SK-N-SH (cell line): ENCODE data around the gene PTPRJ. TPM values are rescaled to one million over a fixed set of nuclear protein-coding genes. Genes with fewer than 3 reads are reported as not detected.
"Not testable (repeated sequence)": the region's sequence is repeated elsewhere in the genome, so short reads cannot be mapped to it uniquely, and the experiment has no call there.

ENCODE experiments used
- CTCF ChIA-PET: fragments of 300-600, 350-600 bp; formaldehyde crosslinking; extraction: SDS; loops from one replicate; lab custom pipeline; 2021; lab: Yijun Ruan, JAX
- POLR2A ChIA-PET: fragments of 350-600 bp; sonication (Branson Sonifier 250); formaldehyde crosslinking; extraction: SDS; loops from one replicate; lab custom pipeline; 2020; ENCODE audit warnings: antibody characterized with exemption, inconsistent platforms; lab: Yijun Ruan, JAX
- DNase-seq: peaks from one replicate; pipeline ENCODE4 v3.0.0; 2012
- H2AFZ ChIP-seq: fragments of 200-600 bp; sonication (generic); 2 replicates; pipeline ENCODE4 v1.8.1; 2016; ENCODE audit warnings: antibody characterized with exemption, mild to moderate bottlenecking, low read depth
- H3F3A ChIP-seq: fragments of 200-600 bp; sonication (generic); replicated peaks from 2 replicates; pipeline ENCODE3; 2016; ENCODE audit warnings: antibody characterized with exemption, mild to moderate bottlenecking; ENCODE audit not compliant: insufficient read depth
- H3K27ac ChIP-seq, 2 experiments: fragments of 200-500 bp in 1 of 2; fragments of 200-600 bp in 1 of 2; sonication (Bioruptor generic) in 1 of 2; sonication (generic), shearing (Covaris generic) in 1 of 2; 2 replicates each; pipeline versions ENCODE4 v1.5.1 to v1.6.1; 2014 to 2016; ENCODE audit warnings: low read depth in 2 of 2, inconsistent platforms in 1 of 2, low read length in 1 of 2, mild to moderate bottlenecking in 1 of 2, mixed read lengths in 1 of 2
- H3K27me3 ChIP-seq: fragments of 200-600 bp; sonication (generic), shearing (Covaris generic); 2 replicates; pipeline ENCODE4 v1.6.1; 2016; ENCODE audit warnings: mixed run types; ENCODE audit not compliant: insufficient read depth
- H3K36me3 ChIP-seq, 2 experiments: fragments of 200-500 bp in 1 of 2; fragments of 200-600 bp in 1 of 2; sonication (Bioruptor generic) in 1 of 2; sonication (generic) in 1 of 2; replicated peaks in 1 of 2; 2 replicates each; pipeline versions ENCODE3 to v1.5.1; 2014 to 2016; ENCODE audit warnings: low read length in 1 of 2, mild to moderate bottlenecking in 1 of 2; ENCODE audit not compliant: insufficient read depth in 2 of 2, control insufficient read depth in 1 of 2
- H3K4me1 ChIP-seq, 2 experiments: fragments of 200-500 bp in 1 of 2; fragments of 200-600 bp in 1 of 2; sonication (Bioruptor generic) in 1 of 2; sonication (generic), shearing (Covaris generic) in 1 of 2; 2 replicates each; pipeline versions ENCODE4 v1.5.1 to v1.6.1; 2014 to 2016; ENCODE audit warnings: low read depth in 1 of 2, low read length in 1 of 2, mixed run types in 1 of 2; ENCODE audit not compliant: insufficient read depth in 2 of 2, control insufficient read depth in 1 of 2
- H3K4me2 ChIP-seq: fragments of 200-600 bp; sonication (generic), shearing (Covaris generic); 2 replicates; pipeline ENCODE4 v1.6.1; 2017; ENCODE audit warnings: mixed run types
- H3K4me3 ChIP-seq, 2 experiments: fragments of 200-500 bp in 1 of 2; fragments of 200-600 bp in 1 of 2; sonication (Bioruptor generic) in 1 of 2; sonication (generic), shearing (Covaris generic) in 1 of 2; 2 replicates each; pipeline versions ENCODE4 v1.5.1 to v1.8.1; 2014 to 2016; ENCODE audit warnings: low read depth in 2 of 2, inconsistent platforms in 1 of 2, low read length in 1 of 2, mild to moderate bottlenecking in 1 of 2, mixed read lengths in 1 of 2, moderate library complexity in 1 of 2
- H3K79me2 ChIP-seq: fragments of 200-600 bp; sonication (generic); 2 replicates; pipeline ENCODE4 v1.8.1; 2017; ENCODE audit warnings: mild to moderate bottlenecking; ENCODE audit not compliant: insufficient read depth
- H3K9ac ChIP-seq: fragments of 200-600 bp; sonication (generic); 2 replicates; pipeline ENCODE4 v1.6.1; 2017; ENCODE audit warnings: mixed run types
- H3K9me2 ChIP-seq: fragments of 200-600 bp; sonication (generic); 2 replicates; pipeline ENCODE4 v1.6.1; 2017; ENCODE audit warnings: mixed run types
- H3K9me3 ChIP-seq: fragments of 200-600 bp; sonication (generic); 2 replicates; pipeline ENCODE4 v1.6.1; 2017; ENCODE audit warnings: mixed run types, mild to moderate bottlenecking, moderate library complexity
- H4K20me1 ChIP-seq: fragments of 200-600 bp; sonication (generic); 2 replicates; pipeline ENCODE4 v1.6.1; 2017; ENCODE audit warnings: mild to moderate bottlenecking, mixed run types; ENCODE audit not compliant: insufficient read depth
- ELF1 ChIP-seq: IDR thresholded peaks from 2 replicates; pipeline ENCODE4 v1.4.0; 2012
- EP300 ChIP-seq, 2 experiments: IDR thresholded peaks; 2 replicates each; pipeline versions ENCODE4 v1.4.0 to v1.6.1; 2012; ENCODE audit warnings: borderline replicate concordance in 1 of 2, low read depth in 1 of 2, low read length in 1 of 2
- MAX ChIP-seq: IDR thresholded peaks from 2 replicates; pipeline ENCODE4 v1.4.0; 2012; ENCODE audit warnings: low read depth
- MXI1 ChIP-seq: IDR thresholded peaks from 2 replicates; pipeline ENCODE4 v1.6.1; 2012; ENCODE audit warnings: mild to moderate bottlenecking, low read depth, low read length, improper control_type of control experiment
- POLR2AphosphoS5 ChIP-seq: IDR thresholded peaks from 2 replicates; pipeline ENCODE4 v1.6.1; 2012; ENCODE audit warnings: low read depth, low read length
- RCOR1 ChIP-seq: fragments of 150-350 bp; IDR thresholded peaks from 2 replicates; pipeline ENCODE4 v1.6.1; 2017; ENCODE audit warnings: antibody characterized with exemption, low read length
- SIN3A ChIP-seq: IDR thresholded peaks from 2 replicates; pipeline ENCODE4 v1.6.1; 2012; ENCODE audit warnings: low read depth, mild to moderate bottlenecking, low read length, moderate library complexity, borderline replicate concordance
- TAF1 ChIP-seq: IDR thresholded peaks from 2 replicates; pipeline ENCODE4 v1.6.1; 2012; ENCODE audit warnings: low read depth, mild to moderate bottlenecking, low read length, moderate library complexity, borderline replicate concordance
- USF1 ChIP-seq: IDR thresholded peaks from 2 replicates; pipeline ENCODE4 v1.4.0; 2012; ENCODE audit warnings: low read depth, borderline replicate concordance
- WGBS: methylation state at CpG from one replicate; pipeline ENCODE4 v1.1.6; 2017; ENCODE audit warnings: low lambda C conversion rate; 5-methylcytosine and 5-hydroxymethylcytosine counted together
- polyA plus RNA-seq, 3 experiments: library from polyadenylated mRNA; depleted of rRNA; stranded (reverse); fragments of >200 nt; gene quantifications; 2 replicates each; pipeline ENCODE4 v1.2.3, GENCODE V29; 2012

PTPRJ gene
- polyA plus RNA-seq (2012; rRNA removed): 4.5 and 4.7 TPM in 2 replicates
- polyA plus RNA-seq (2012; cell fraction: cytosol; rRNA removed): 5.0 and 5.4 TPM in 2 replicates
- polyA plus RNA-seq (2012; cell fraction: nucleus; rRNA removed): 5.6 and 8.6 TPM in 2 replicates

- Histone ChIP-seq H3K9me2 (no peaks in the 10 kb centered on the region), H3K4me3 (peak within 1 kb of the TSS; percentile 70 to 76), H3K9ac (peak within 1 kb of the TSS; percentile 73), H2AFZ (peak within 1 kb of the TSS; percentile 87; the same call in 1 of the 2 replicates), H3K9me3 (no peaks in the 10 kb centered on the region), H3K79me2 (peaks cover 44% of the 10 kb centered on the region), H3K36me3 (peaks cover 0 to 8% of the 10 kb centered on the region in 2 experiments), H3K4me1 (peaks cover 11 to 22% of the 10 kb centered on the region in 2 experiments; a peak in 2 of 4 replicates), H3K27ac (peak within 1 kb of the TSS in 1 of 2 experiments; percentile 50; a peak in 2 of 4 replicates), H4K20me1 (no peaks in the 10 kb centered on the region), H3K27me3 (no peaks in the 10 kb centered on the region), H3K4me2 (peak within 1 kb of the TSS; percentile 83), H3F3A (peaks cover 9% of the 10 kb centered on the region)
- ChIA-PET CTCF (interaction anchor here (1.6 kb wide), 1 partner anchor 129 kb away, joined by 5 read pairs; no protein-coding TSS in a partner anchor), POLR2A (interaction anchor here (0.5 kb wide), 1 partner anchor 9 kb away, joined by 3 read pairs; no protein-coding TSS in a partner anchor)
- TF ChIP-seq EP300 (IDR thresholded peaks at IDR 0.05; ENCODE audit: borderline replicate concordance in 1 of 2, low read depth in 1 of 2, low read length in 1 of 2) (peak in 1 of 2 experiments; percentile 17; a peak in 1 of 4 replicates), SIN3A (no peak), MXI1 (peak; percentile 9; the same call in 1 of the 2 replicates), RCOR1 (no peak), MAX (0 out of 2 replicates have a peak, but pooled peaks have one; percentile 6), TAF1 (0 out of 2 replicates have a peak, but pooled peaks have one; percentile 36), POLR2AphosphoS5 (0 out of 2 replicates have a peak, but pooled peaks have one; percentile 31)
- peak; percentile 90 for DNase-seq
- 8% methylated on average over 2 of the region's 111 CpGs for WGBS
These were observed at the start of gene PTPRJ for GRCh38 chr11:47980088-47980906. PTPRJ (plus strand) TSS chr11:47980559; CDS start chr11:47980913, 354 bp downstream.

- H4K20me1 ChIP-seq: no peaks in the 10 kb centered on the region
- no peak overlapping the region for H3K9ac ChIP-seq
- H3K36me3 ChIP-seq: no peaks in the 10 kb centered on the region
- H3K79me2 ChIP-seq: no peaks in the 10 kb centered on the region
- peak overlapping the region in 1 of 2 experiments; percentile 71; a peak in 1 of 4 replicates for H3K27ac ChIP-seq
- no peak overlapping the region for H3K4me2 ChIP-seq
- H3F3A ChIP-seq: peaks cover 16% of the 10 kb centered on the region
- no peaks in the 10 kb centered on the region for H3K9me3 ChIP-seq
- H3K4me1 ChIP-seq: no peaks in the 10 kb centered on the region
- ChIA-PET CTCF (interaction anchor here (4.0 to 12.9 kb wide), 3 partner anchors 14 to 177 kb away, joined by 32 to 262 read pairs (median 47); no protein-coding TSS in a partner anchor), POLR2A (no interaction called here)
- no peaks in the 10 kb centered on the region for H3K27me3 ChIP-seq
- H3K9me2 ChIP-seq: no peaks in the 10 kb centered on the region
- no peak overlapping the region for H2AFZ ChIP-seq
- H3K4me3 ChIP-seq: no peak overlapping the region
- no peak for TF ChIP-seq TAF1
- no peak for TF ChIP-seq ELF1
- no peak for TF ChIP-seq USF1
- DNase-seq: no peak
These were observed 47.8 kb upstream of the PTPRJ start for GRCh38 chr11:47932544-47932943.

- H3K79me2 ChIP-seq, H3K9me3 ChIP-seq, H3K27me3 ChIP-seq, H3K27ac ChIP-seq, H3K4me1 ChIP-seq, H3K9me2 ChIP-seq, H3K9ac ChIP-seq, DNase-seq, H3K4me3 ChIP-seq, H2AFZ ChIP-seq, H4K20me1 ChIP-seq, H3K4me2 ChIP-seq, H3K36me3 ChIP-seq, POLR2A ChIA-PET: not testable (repeated sequence)
- peaks cover 19% of the 10 kb centered on the region for H3F3A ChIP-seq
- CTCF ChIA-PET: interaction anchor here (0.6 to 12.9 kb wide), 33 partner anchors 9 to 191 kb away, joined by 3 to 262 read pairs (median 6); no protein-coding TSS in a partner anchor
- 89% methylated on average over 12 of the region's 12 CpGs for WGBS
These were observed 46.6 kb upstream of the PTPRJ start for GRCh38 chr11:47933797-47934196.
